ENCODE data around the gene CDK6.

GRCh38 chr7:92644406-92645113 lies 191.8 kb downstream of the CDK6 start:
- TF ChIP-seq, protein P1, sequence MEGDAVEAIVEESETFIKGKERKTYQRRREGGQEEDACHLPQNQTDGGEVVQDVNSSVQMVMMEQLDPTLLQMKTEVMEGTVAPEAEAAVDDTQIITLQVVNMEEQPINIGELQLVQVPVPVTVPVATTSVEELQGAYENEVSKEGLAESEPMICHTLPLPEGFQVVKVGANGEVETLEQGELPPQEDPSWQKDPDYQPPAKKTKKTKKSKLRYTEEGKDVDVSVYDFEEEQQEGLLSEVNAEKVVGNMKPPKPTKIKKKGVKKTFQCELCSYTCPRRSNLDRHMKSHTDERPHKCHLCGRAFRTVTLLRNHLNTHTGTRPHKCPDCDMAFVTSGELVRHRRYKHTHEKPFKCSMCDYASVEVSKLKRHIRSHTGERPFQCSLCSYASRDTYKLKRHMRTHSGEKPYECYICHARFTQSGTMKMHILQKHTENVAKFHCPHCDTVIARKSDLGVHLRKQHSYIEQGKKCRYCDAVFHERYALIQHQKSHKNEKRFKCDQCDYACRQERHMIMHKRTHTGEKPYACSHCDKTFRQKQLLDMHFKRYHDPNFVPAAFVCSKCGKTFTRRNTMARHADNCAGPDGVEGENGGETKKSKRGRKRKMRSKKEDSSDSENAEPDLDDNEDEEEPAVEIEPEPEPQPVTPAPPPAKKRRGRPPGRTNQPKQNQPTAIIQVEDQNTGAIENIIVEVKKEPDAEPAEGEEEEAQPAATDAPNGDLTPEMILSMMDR (IDR thresholded peaks at IDR 0.05; ENCODE audit: low read depth, low read length, missing input control): no peak
- TF ChIP-seq, protein P2, sequence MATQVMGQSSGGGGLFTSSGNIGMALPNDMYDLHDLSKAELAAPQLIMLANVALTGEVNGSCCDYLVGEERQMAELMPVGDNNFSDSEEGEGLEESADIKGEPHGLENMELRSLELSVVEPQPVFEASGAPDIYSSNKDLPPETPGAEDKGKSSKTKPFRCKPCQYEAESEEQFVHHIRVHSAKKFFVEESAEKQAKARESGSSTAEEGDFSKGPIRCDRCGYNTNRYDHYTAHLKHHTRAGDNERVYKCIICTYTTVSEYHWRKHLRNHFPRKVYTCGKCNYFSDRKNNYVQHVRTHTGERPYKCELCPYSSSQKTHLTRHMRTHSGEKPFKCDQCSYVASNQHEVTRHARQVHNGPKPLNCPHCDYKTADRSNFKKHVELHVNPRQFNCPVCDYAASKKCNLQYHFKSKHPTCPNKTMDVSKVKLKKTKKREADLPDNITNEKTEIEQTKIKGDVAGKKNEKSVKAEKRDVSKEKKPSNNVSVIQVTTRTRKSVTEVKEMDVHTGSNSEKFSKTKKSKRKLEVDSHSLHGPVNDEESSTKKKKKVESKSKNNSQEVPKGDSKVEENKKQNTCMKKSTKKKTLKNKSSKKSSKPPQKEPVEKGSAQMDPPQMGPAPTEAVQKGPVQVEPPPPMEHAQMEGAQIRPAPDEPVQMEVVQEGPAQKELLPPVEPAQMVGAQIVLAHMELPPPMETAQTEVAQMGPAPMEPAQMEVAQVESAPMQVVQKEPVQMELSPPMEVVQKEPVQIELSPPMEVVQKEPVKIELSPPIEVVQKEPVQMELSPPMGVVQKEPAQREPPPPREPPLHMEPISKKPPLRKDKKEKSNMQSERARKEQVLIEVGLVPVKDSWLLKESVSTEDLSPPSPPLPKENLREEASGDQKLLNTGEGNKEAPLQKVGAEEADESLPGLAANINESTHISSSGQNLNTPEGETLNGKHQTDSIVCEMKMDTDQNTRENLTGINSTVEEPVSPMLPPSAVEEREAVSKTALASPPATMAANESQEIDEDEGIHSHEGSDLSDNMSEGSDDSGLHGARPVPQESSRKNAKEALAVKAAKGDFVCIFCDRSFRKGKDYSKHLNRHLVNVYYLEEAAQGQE (IDR thresholded peaks at IDR 0.05): no peak
- TF ChIP-seq RAD21 (IDR thresholded peaks at IDR 0.05): no peak

Data from liver (tissue), 3 donors.